ENCODE data around the gene RFX1. TPM values are rescaled to one million over a fixed set of nuclear protein-coding genes. Genes with fewer than 3 reads are reported as not detected.

The RFX1 gene
- total and polyA plus RNA-seq, 4 donors, result 1.8 to 5.6 (median 3.5) TPM

- Histone ChIP-seq H3K27ac (ENCODE audit: low read depth in 1 of 2, low read length in 2 of 2) (peak overlapping the region; percentile 93 to 96), H3K4me3 (ENCODE audit: low read depth in 1 of 3, low read length in 3 of 3) (peak overlapping the region; percentile 52 to 83 (median 58)), H3K36me3 (ENCODE audit: control insufficient read depth in 4 of 4, insufficient read depth in 3 of 4, low read depth in 1 of 4, low read length in 3 of 4) (no peaks in the 10 kb centered on the region), H3K9ac (ENCODE audit: low read depth in 1 of 2, low read length in 2 of 2) (peak overlapping the region; percentile 21 to 48), H3K9me3 (ENCODE audit: control insufficient read depth in 4 of 4, low read length in 3 of 4) (no peaks in the 10 kb centered on the region), H3K4me1 (ENCODE audit: control insufficient read depth in 4 of 4, insufficient read depth in 4 of 4, low read length in 3 of 4) (peaks cover 6 to 15% (median 10%) of the 10 kb centered on the region in 4 donors), H3K27me3 (ENCODE audit: control insufficient read depth in 4 of 4, insufficient read depth in 4 of 4, low read length in 3 of 4) (no peaks in the 10 kb centered on the region)
- TF ChIP-seq EGR1 (IDR thresholded peaks at IDR 0.05; ENCODE audit: low read depth in 2 of 2) (peak in 1 of 2 donors; percentile 27), RXRA (IDR thresholded peaks at IDR 0.05) (no peak), FOXA2 (IDR thresholded peaks at IDR 0.05) (no peak), SP1 (IDR thresholded peaks at IDR 0.05) (peak; percentile 28), JUND (IDR thresholded peaks at IDR 0.05) (no peak), FOXA1 (IDR thresholded peaks at IDR 0.05) (peak; percentile 21), HNF4G (IDR thresholded peaks at IDR 0.05) (no peak), RAD21 (IDR thresholded peaks at IDR 0.05) (no peak), ZBTB33 (IDR thresholded peaks at IDR 0.05) (no peak), HNF4A (conservative IDR thresholded peaks at IDR 0.05) (peak in 1 of 2 donors; percentile 16), REST (IDR thresholded peaks at IDR 0.05) (no peak)
- TF ChIP-seq, protein P1, sequence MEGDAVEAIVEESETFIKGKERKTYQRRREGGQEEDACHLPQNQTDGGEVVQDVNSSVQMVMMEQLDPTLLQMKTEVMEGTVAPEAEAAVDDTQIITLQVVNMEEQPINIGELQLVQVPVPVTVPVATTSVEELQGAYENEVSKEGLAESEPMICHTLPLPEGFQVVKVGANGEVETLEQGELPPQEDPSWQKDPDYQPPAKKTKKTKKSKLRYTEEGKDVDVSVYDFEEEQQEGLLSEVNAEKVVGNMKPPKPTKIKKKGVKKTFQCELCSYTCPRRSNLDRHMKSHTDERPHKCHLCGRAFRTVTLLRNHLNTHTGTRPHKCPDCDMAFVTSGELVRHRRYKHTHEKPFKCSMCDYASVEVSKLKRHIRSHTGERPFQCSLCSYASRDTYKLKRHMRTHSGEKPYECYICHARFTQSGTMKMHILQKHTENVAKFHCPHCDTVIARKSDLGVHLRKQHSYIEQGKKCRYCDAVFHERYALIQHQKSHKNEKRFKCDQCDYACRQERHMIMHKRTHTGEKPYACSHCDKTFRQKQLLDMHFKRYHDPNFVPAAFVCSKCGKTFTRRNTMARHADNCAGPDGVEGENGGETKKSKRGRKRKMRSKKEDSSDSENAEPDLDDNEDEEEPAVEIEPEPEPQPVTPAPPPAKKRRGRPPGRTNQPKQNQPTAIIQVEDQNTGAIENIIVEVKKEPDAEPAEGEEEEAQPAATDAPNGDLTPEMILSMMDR (IDR thresholded peaks at IDR 0.05; ENCODE audit: low read depth, low read length, missing input control), result no peak
- TF ChIP-seq, protein P2, sequence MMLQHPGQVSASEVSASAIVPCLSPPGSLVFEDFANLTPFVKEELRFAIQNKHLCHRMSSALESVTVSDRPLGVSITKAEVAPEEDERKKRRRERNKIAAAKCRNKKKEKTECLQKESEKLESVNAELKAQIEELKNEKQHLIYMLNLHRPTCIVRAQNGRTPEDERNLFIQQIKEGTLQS (IDR thresholded peaks at IDR 0.05), result no peak
- peak; percentile 95 for DNase-seq (ENCODE audit: low spot score)
- WGBS, result 2% methylated on average over 50 of the region's 50 CpGs
Measured at GRCh38 chr19:14005349-14006084, 603 bp downstream of the RFX1 start.

All from liver (tissue), 9 donors.